Choroid plexus epithelial cell (primary cell): ENCODE measurements around the gene LNPK.
"Not testable (repeated sequence)": the region's sequence is repeated elsewhere in the genome, so short reads cannot be mapped to it uniquely, and the experiment has no call there.

Experiments
- DNase-seq: peaks from one replicate; pipeline ENCODE4 v3.0.0-alpha.2; 2010; ENCODE audit warnings: low read depth
- H3K4me3 ChIP-seq: 2 replicates; pipeline ENCODE4 v1.5.1; 2011; ENCODE audit warnings: low read depth, mild to moderate bottlenecking, control low read depth, low read length, moderate library complexity
- TF ChIP-seq, protein P1 (sequence below): conservative IDR thresholded peaks from 2 replicates; pipeline ENCODE4 v1.5.1; 2011; ENCODE audit warnings: low read depth, mild to moderate bottlenecking, control low read depth, inconsistent platforms, low read length, moderate library complexity

The LNPK gene

DNA sequence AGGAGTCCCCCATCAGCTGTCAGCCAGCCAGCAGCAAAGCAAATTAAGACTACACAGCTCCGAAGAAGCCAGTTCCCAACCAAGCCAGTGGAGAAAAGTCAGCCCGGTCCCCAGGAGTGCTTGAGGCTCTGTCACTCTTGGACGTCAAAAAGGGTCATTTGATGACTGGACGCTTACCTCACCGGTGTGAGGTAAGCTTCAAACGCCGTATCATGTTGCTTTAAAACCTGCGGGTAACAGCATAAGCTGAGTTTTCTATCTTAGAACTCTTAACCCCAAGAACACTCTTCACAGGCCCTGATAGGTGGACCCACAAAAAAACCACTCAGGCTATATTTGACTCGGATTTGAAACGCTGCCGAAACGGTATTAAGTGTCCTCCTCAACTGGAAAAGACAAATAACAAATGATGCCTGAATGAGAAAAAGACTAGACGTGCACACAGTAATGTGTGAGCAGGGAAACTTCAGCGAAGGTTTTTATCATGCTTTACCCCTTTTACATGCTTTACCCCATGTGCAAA is 682 bp upstream of the LNPK start:
- DNase-seq: peak; percentile 18
- TF ChIP-seq, protein P1, sequence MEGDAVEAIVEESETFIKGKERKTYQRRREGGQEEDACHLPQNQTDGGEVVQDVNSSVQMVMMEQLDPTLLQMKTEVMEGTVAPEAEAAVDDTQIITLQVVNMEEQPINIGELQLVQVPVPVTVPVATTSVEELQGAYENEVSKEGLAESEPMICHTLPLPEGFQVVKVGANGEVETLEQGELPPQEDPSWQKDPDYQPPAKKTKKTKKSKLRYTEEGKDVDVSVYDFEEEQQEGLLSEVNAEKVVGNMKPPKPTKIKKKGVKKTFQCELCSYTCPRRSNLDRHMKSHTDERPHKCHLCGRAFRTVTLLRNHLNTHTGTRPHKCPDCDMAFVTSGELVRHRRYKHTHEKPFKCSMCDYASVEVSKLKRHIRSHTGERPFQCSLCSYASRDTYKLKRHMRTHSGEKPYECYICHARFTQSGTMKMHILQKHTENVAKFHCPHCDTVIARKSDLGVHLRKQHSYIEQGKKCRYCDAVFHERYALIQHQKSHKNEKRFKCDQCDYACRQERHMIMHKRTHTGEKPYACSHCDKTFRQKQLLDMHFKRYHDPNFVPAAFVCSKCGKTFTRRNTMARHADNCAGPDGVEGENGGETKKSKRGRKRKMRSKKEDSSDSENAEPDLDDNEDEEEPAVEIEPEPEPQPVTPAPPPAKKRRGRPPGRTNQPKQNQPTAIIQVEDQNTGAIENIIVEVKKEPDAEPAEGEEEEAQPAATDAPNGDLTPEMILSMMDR: no peak
- peak overlapping the region; percentile 85 for H3K4me3 ChIP-seq

GRCh38 chr2:176001281-176001915 is 669 bp downstream of the LNPK start:
- TF ChIP-seq, protein P1: no peak
- DNase-seq: peak; percentile 56
- peak overlapping the region; percentile 85 for H3K4me3 ChIP-seq

DNA sequence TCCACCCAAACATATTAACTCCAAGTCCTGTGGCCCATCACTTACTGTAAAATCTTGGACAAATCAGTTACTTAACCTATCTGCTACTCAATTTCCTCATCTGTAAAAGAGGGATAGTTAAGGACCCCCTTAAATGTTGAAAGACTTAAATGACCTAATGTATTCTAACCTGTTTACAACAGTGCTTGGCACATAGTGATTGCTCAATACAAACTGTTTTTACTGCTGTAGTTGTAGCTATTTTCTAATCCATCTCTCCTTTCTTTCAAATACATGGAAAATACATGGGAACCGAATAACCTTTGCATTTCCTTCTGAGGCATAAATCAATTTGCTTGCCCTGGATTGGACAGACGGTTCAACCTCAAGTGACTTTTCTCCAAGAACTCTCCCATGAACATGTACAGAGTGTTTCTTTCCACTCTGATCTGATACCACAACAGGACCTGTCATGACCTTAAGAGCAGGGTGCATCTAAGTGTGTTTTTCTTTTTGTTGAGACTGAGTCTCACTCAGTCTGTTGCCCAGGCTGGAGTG is 2.7 kb downstream of the LNPK start:
- TF ChIP-seq, protein P1: no peak
- peak; percentile 9 for DNase-seq
- H3K4me3 ChIP-seq: no peak overlapping the region

DNA sequence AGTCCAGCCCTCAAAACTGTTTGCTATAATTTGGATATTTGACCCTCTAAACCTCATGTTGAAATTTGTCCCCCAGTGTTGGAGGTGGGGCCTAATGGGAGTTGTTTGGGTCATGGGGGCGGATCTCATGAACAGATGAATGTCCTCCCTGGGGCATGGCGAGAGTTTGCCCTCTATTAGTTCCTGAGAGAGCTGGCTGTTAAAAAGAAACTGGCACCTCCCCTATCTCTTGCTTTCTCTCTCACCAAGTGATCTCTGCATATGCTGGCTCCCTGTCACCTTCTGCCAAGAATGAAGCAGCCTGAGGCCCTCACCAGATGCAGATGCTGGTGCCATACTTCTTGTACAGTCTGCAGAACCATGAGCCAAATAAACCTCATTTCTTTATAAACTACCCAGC is 12.0 kb downstream of the LNPK start:
- no peak overlapping the region for H3K4me3 ChIP-seq
- no peak for DNase-seq
- TF ChIP-seq, protein P1: no peak

GRCh38 chr2:175987126-175987525 is 14.9 kb downstream of the LNPK start:
- H3K4me3 ChIP-seq, DNase-seq: not testable (repeated sequence)

DNA sequence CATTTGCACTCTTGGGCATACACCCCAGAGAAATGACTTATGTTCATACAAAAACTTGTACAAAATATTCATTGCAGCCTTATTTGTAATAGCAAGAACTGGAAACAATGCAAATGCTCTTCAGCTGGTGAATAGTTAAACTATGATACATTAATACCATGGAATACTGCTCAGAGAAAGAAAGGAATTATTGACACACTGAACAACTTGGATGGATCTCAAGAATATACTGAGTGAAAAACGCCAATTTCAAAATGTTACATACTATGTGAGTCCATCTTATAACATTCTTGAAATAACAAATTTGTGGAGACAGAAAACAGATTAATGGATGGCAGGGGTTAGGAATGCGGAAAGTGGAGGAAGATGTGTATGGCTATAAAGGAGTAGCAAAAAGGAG is 17.2 kb downstream of the LNPK start:
- DNase-seq: no peak
- H3K4me3 ChIP-seq: no peak overlapping the region
- TF ChIP-seq, protein P1: no peak

DNA sequence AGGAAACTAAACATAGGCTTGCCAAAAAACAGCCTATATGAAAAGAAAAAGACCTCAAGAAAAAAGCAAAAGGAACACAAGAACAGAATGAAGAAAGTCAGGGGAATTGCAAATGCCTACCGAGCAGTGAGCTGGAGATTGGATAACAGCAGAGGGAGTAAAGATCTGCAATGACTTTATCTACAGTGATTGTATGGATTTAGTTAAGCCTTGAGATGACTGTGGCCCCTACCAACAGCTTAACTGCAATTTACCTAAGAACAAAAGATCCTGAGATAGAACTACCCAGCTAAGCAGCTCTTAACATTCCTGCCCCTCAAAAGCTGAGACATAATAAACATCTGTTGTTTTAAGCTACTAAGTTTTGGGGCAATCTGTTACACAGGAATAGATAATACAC is 20.5 kb downstream of the LNPK start:
- DNase-seq: no peak
- TF ChIP-seq, protein P1: no peak
- no peak overlapping the region for H3K4me3 ChIP-seq
